Transverse colon (tissue), 4 donors: Measurements from ENCODE around the gene CSRP3.

ENCODE experiments used
- EP300 ChIP-seq: sonication (generic); formaldehyde crosslinking; IDR thresholded peaks from one replicate; pipeline ENCODE4 v1.6.1; 2017; ENCODE audit warnings: antibody characterized with exemption, low read depth
- POLR2A ChIP-seq: fragments of 450-650 bp; IDR thresholded peaks from one replicate; pipeline ENCODE4 v1.6.1; 2016; ENCODE audit warnings: antibody characterized with exemption, mild to moderate bottlenecking, moderate library complexity
- POLR2AphosphoS5 ChIP-seq, 3 donors: sonication (generic); formaldehyde crosslinking; IDR thresholded peaks; one replicate each; pipeline ENCODE4 v1.6.1; 2016; ENCODE audit warnings: antibody characterized with exemption in 3 of 3
- TF ChIP-seq, protein P1 (sequence below), 5 experiments: fragments of 200-600 bp in 3 of 5; fragments of 450-650 bp in 2 of 5; sonication (generic) in 3 of 5; IDR thresholded peaks; 1 replicate in 2 of 5; 2 replicates in 3 of 5; pipeline ENCODE4 v1.5.1; 2016 to 2017; ENCODE audit warnings: antibody characterized with exemption in 5 of 5, inconsistent platforms in 3 of 5, mild to moderate bottlenecking in 2 of 5, moderate library complexity in 1 of 5

DNA sequence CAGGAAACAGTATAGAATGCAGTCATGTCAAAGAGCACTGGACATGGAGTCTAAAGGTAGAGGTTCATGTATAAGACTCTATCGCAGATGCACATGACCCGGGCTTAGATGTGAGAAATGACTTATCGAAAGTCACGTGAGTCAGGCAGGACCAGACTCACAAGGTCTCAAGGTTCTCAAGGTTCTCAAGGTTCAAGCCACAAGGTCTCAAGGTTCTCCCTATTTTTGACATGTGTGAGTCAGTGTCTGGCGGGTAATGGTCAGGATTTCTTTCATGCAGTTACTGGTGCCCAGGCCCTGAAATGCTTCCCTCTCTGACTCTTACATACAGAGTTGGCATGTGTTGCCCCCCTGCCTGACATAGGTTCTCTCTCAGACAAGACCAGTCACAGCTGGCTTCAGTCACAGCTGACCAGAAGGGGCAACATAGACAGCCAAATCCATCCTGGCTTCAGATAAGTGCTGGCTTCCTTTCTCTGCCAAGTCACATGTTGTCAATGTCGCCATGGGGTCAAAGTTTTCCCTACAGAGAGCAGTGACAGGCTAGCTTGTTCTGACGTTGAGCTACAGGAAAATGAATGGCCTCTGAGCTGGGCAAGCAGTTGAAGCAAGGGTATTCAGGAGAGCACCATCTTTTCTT, 10.1 kb downstream of the CSRP3 start:
- TF ChIP-seq, protein P1, sequence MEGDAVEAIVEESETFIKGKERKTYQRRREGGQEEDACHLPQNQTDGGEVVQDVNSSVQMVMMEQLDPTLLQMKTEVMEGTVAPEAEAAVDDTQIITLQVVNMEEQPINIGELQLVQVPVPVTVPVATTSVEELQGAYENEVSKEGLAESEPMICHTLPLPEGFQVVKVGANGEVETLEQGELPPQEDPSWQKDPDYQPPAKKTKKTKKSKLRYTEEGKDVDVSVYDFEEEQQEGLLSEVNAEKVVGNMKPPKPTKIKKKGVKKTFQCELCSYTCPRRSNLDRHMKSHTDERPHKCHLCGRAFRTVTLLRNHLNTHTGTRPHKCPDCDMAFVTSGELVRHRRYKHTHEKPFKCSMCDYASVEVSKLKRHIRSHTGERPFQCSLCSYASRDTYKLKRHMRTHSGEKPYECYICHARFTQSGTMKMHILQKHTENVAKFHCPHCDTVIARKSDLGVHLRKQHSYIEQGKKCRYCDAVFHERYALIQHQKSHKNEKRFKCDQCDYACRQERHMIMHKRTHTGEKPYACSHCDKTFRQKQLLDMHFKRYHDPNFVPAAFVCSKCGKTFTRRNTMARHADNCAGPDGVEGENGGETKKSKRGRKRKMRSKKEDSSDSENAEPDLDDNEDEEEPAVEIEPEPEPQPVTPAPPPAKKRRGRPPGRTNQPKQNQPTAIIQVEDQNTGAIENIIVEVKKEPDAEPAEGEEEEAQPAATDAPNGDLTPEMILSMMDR (IDR thresholded peaks at IDR 0.05): no peak
- TF ChIP-seq EP300: no peak
- TF ChIP-seq POLR2A: no peak
- TF ChIP-seq POLR2AphosphoS5 (IDR thresholded peaks at IDR 0.05): no peak
